ENCODE results near the gene PLA2G2C.
"Not testable (repeated sequence)": the region's sequence is repeated elsewhere in the genome, so short reads cannot be mapped to it uniquely, and the experiment has no call there.

Gene PLA2G2C, protein sequence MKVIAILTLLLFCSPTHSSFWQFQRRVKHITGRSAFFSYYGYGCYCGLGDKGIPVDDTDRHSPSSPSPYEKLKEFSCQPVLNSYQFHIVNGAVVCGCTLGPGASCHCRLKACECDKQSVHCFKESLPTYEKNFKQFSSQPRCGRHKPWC

GRCh38 chr1:20185834-20186782, at the start of gene PLA2G2C, which contains the start of gene UBXN10:
TSS of gene PLA2G2C (minus strand) at chr1:20186518. CDS start at chr1:20177363, 9,155 bp downstream.
TSS of gene UBXN10 (plus strand) at chr1:20186096. CDS start at chr1:20190562, 4,466 bp downstream.
- no peak for FAIRE-seq

DNA sequence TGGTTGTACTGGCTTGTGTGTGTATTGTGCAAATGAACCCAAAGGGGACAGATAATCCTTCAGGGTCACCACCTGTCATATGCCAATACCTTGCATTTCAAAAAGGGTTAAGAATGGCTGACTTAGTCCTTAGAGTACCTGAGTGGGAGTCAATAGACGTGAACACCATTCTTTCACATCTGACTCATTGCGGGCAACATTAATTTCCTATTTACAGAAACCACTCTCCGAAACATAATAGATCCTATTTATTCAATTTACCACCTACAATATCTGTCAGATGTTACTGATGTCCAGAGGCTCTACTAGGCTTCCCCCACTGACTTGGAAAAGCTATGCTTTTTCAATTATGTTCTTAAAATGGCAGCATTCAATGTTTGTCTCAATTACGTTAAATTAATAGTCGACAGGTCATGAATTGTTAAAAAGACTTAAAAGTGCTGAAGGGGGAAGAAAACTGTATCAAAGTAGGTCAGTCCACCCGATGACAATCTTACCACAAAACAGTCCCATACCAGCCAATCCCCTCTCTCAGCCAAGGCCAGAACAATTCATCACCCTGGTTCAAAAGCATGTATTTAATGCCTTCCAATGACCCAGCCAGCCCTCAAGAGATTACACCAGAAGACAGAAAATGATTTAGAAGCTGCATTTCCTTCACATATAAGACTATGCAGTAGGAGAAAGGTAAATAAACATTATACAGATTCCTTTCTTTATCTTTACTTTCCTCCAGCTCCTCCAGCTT, 48.6 kb upstream of the PLA2G2C start:
- no peak for FAIRE-seq

DNA sequence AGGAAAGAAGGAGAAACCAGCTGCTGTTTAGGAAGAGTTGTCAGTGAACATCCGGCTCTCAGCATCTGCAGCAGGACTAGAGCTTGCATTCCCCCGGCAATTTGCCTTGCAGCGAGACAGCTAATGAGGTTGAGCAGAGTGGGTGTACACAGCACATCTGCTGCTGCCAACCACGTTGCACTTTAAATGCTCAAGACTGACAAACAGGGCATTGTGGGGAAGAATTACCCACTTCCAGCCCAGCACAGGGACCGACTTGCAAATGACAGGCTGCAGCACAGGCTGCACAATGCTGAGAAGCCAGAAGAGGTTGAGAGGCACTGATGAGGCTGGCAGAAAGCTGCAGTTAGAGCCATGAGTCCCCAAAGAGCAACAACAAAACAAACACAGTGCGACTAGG, 47.5 kb upstream of the PLA2G2C start:
- no peak for FAIRE-seq

DNA sequence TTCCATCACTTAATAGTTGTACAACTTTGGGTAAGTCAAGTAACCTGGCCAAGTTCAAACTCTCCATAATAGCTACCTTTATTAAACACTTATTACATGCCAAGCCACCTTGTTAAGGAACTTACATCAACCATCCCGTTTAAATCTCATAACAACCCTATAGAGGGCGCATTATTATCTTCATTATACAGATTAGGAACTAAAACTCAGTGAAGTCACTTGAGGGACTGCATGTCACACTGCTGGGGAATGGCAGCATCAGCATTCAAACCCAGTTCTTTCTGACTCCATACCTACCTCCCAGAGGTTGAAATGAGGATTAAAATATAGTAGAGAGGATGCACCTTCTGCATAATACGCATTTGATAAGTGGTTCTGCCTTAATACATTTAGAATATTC, 47.1 kb upstream of the PLA2G2C start:
- FAIRE-seq, result no peak

DNA sequence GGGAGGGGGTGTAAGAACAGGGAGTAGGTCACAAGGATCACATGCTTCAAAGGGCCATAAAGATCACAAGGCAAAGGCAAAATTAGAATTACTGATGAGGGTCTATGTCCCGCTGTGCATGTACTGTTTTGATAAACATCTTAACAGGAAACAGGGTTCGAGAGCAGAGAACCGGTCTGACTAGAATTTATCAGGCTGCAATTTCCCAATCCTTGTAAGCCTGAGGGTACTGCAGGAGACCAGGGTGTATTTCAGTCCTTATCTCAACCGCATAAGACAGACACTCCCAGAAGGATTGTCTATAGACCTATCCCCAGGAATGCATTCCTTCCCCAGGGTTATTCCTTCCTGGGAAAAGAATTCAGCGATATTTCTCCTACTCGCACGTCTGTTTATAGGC, 46.2 kb upstream of the PLA2G2C start:
- not testable (repeated sequence) for FAIRE-seq

DNA sequence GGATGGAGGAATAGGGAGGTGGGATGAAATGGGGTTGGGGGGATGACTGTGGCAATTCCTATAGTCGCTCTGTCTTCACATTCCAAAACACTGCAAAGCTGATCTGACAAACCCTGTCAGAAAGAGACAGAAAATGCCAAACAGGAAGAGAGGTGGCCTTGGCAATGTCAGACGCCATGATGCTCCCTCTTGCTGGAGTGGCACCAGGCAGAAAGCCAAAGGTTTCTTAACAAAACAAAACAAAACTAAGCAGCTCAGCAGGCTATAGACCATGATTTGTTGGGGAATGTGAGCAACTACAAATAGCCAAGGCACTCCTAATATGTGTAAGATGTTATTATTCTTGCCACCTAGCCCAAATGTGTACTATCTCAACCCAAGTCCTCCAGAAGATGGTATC, 42.9 kb upstream of the PLA2G2C start:
- FAIRE-seq, result no peak

GRCh38 chr1:20228314-20228825, 42.1 kb upstream of the PLA2G2C start:
- FAIRE-seq, result no peak

- no peak for FAIRE-seq
Observed at GRCh38 chr1:20227704-20228103, 41.4 kb upstream of the PLA2G2C start.

- FAIRE-seq, result no peak
Observed at GRCh38 chr1:20224546-20224945, 38.2 kb upstream of the PLA2G2C start.

DNA sequence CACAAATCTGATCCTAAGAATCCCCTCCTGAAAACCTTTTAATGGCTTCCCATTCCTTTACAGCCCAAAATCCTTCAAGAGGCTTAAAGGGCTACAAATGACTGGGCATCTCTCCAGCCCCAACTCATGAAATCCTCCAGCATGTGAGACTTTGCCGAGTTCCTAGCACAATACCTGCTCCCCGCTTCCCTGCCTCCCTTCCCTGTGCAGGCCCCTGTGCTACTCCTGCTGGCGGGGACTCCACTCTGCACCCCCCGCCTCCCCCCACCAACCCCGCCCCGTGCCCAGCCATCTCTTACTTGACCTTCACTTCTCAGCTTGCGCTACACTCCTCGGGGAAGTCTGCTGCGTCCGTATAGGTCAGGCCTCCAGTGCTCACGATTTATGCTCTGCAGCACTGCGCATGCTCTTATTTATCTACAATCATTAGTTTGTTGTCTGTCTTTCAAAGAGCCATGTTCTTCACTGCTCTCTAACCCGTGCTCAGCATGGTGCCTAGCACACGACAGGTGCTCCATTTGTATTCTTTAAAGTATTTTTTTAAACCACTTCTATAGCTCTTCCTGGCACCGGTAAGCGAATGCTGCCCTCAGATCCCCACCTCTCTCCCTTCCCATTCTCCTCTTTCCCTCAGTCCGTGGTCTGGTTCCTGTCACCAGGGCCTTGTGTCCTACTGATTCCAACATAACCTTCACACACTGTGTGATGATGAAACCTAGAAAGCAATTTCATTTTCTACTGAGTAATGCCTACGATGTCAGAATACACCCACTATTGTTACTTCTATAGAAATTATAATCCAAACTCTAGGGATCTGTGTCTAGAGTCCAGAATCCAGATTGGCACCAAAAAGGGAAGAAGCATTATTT, 37.5 kb upstream of the PLA2G2C start:
- no peak for FAIRE-seq

GRCh38 chr1:20223106-20223505, 36.8 kb upstream of the PLA2G2C start:
- no peak for FAIRE-seq

GRCh38 chr1:20220036-20220435, 33.7 kb upstream of the PLA2G2C start:
- no peak for FAIRE-seq

DNA sequence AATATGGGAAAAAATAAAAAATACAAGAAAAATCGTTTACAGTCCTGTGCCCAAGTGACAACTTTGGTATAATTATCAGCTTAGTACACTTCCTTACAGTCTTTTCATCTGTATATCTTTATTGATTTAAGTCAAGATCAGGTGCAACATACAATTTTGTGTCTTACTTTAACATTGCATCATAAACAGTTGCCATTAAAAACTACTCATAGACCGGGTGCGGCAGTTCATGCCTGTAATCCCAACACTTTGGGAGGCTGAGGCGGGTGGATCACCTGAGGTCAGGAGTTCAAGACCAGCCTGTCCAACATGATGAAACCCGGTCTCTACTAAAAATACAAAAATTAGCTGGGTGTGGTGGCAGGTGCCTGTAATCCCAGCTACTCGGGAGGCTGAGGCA, 32.7 kb upstream of the PLA2G2C start:
- FAIRE-seq, result not testable (repeated sequence)

DNA sequence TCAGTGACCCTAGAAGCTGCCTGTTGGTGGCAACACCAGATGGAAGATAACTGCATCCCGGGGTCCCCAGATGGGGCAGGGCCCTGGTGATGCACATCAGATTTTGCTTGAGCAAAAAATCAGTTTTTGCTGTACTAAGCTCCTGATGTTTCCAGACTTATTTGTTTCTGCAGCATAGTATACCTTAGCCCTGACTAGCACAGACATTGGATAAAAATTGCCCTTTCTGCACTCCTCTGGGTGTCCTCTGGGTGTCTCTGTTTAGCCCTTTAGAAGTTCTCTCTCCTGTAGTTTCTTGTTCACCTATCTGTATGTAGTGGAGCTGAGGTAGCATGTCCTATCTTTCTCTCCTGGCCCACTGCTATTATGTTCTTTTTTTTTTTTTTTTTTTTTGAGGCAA, 30.3 kb upstream of the PLA2G2C start:
- FAIRE-seq, result no peak

- FAIRE-seq, result no peak
Observed at GRCh38 chr1:20215716-20216115, 29.4 kb upstream of the PLA2G2C start.

- FAIRE-seq, result peak; percentile 78
Observed at GRCh38 chr1:20212685-20213331, 26.5 kb upstream of the PLA2G2C start.

DNA sequence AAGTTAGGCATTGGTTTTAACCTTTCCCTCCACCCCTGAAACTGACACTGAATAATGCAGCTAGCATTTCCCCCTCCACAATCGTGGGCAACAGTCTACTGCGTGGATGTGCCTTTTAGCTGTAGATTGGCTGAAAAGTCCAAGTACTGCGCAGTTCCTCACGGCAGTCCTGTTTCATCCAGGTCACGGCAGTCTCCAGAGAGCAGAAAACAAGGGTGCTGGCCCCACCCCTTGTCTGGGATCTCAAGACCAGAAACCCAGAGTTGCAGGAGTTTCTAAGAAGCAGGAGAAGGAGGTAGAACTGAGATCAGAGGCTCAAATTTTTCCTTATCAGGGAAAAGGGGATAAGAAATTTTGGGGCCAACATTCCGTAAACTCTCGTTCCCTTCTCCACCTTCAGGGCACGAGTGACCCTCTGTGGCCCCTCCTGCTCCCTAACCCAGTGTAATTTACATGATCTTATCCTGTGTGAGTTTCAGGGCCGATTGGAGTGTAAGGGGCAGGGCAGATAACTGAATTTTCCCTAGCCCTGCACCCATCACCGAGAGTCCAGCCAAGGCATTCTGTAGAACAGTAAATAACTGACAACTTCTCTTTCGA, 25.9 kb upstream of the PLA2G2C start:
- FAIRE-seq, result no peak

DNA sequence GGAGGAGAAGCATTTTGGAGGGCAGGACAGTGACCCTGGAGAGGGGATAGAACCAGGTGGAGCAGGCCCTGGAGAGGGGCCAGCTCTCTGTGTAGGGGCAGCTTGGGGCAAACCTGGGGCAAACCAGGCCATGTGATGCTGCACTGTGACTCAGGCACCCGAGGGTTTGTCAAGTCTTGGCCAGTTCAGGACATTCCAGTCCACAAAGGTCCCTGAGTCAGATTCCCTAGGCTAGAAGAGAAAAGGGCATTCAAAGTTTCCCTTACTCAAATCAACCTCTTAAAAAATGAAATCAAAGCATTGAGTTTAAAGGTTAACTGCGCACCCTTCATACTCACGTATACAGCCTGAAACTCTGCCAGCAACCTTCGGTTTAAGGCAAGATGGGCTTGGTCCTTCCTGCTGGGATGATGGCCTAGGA, 25.2 kb upstream of the PLA2G2C start:
- FAIRE-seq, result no peak

DNA sequence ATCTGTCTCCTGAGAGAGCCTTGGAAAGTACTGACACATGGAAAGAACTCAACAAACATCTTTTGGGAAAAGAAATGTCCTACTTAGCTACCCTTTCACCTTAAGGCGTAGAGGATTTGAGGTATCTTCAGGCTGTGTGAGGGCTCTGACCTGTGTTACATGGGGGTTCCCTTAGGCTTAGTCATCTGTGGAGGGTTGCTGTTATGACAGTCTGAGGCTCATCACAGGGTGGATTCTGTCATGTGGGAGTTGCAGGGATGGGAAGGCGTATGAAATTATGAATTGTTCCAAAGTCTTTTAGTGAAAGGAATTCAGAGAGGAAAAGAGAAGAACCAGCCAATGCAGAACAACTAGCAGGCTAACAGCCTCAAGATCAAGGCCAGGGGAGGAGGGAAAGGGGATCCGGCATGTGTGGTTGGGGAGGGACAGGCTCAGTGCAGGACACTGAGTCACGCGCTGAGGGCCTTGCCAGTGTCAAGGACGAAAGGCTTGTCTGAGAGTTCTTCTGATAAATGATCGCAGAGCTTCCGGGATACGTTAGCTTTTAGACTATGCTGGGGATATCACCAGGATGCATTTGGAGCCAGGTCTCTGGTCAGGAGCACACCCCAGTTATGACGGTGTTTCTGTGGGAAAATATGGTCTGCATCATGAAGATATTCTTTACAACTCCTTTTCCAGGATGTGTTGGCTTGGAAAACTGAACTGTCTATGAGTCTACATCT, 24.6 kb upstream of the PLA2G2C start:
- no peak for FAIRE-seq

GRCh38 chr1:20209471-20209870, 23.2 kb upstream of the PLA2G2C start:
- FAIRE-seq, result no peak

- no peak for FAIRE-seq
Observed at GRCh38 chr1:20207546-20207945, 21.2 kb upstream of the PLA2G2C start.
